Measurements from ENCODE around the gene WSCD1. TPM values are rescaled to one million over a fixed set of nuclear protein-coding genes. Genes with fewer than 3 reads are reported as not detected.

The WSCD1 gene
- total and polyA plus RNA-seq, 4 experiments from 2014 or later = 0.29 to 0.47 TPM; not detected in 2

DNA sequence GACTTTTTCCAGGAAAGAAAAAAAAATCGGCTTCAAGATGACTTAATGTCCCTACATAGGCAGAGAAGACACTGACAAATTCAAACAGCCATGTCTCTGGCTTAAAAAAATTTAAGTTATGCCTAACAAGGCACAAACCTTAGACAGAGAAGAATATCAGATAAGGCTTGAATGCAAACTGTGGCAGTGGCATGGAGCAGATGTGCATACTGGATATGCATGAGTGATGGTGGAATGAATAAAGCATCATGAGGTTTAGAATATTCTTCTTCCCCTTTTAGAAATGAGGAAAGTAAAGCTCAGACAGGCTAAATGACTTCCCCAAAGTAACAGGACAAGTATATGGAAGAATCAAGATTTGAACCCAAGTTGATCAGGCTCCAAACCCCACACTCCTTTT lies 23.2 kb upstream of the WSCD1 start:
- ChIA-PET POLR2A (ENCODE audit: partially characterized antibody) (no interaction called here), CTCF (ENCODE audit: partially characterized antibody) (no interaction called here)
- Histone ChIP-seq H3K27ac (ENCODE audit: low read depth, low read length) (no peak overlapping the region), H3K4me1 (ENCODE audit: insufficient read depth, low read length) (no peaks in the 10 kb centered on the region), H3K27me3 (ENCODE audit: insufficient read depth, low read length) (no peaks in the 10 kb centered on the region), H3K9me3 (ENCODE audit: control insufficient read depth in 1 of 2, low read length in 2 of 2) (no peaks in the 10 kb centered on the region), H3K4me3 (ENCODE audit: low read length in 2 of 2) (no peak overlapping the region), H3K36me3 (ENCODE audit: insufficient read depth, low read length) (no peaks in the 10 kb centered on the region)
- intact Hi-C loops (cut with micrococcal nuclease) = no loop called here
- DNase-seq = no peak
- Mint-ChIP-seq H3K4me3 (no peak overlapping the region), H3K4me1 (no peaks in the 10 kb centered on the region), H3K9me3 (no peaks in the 10 kb centered on the region), H3K27me3 (peaks cover 7 to 8% of the 10 kb centered on the region in 2 donors), H3K36me3 (no peaks in the 10 kb centered on the region), H3K27ac (no peak overlapping the region)

DNA sequence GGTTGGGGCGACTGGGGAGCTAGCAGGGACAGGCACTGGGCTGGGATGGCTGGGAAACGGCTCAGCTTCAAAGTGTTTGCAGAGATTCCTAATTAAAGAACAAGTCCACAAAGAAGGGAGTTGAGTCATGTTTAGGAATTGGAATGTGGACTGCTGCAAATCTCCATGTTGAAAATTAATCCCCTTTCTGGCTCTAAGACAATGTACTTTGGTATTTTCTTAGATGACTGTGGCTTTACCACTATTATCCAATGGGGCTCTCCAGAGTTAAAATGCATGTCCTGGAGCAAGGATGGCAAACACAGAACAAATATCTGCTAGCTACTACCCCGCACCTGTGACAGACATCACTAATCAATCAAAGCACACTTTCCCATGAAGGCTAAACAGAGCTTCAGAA lies 22.2 kb upstream of the WSCD1 start:
- POLR2A ChIA-PET (ENCODE audit: partially characterized antibody) = no interaction called here
- CTCF ChIA-PET (ENCODE audit: partially characterized antibody) = no interaction called here

DNA sequence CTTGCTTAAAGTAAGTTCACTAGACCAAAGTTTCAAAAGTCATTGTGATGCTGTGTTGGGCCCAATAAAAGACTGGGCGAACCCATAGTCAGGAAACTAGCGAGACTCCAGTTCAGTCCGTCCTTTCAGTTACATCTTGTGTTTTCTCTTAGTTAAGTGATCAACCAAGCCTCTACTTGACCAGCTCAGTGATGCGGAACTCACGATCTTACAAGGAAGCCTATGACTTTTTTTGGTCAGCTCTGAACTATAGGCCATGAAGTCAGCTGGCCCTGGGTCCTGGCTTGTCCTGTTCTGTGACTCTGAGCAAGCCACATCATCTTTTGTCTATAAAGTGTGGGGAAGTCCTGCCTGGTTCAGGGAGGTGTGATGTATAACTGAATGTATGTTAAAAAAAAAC lies 21.7 kb upstream of the WSCD1 start:
- no peak overlapping the region for H3K27ac Mint-ChIP-seq
- ChIA-PET POLR2A (ENCODE audit: partially characterized antibody) (no interaction called here), CTCF (ENCODE audit: partially characterized antibody) (no interaction called here)

More for the DNA sequence above, 22.2 kb upstream of the WSCD1 start:
- Mint-ChIP-seq H3K27ac (no peak overlapping the region), H3K4me1 (no peaks in the 10 kb centered on the region), H3K4me3 (no peak overlapping the region), H3K36me3 (no peaks in the 10 kb centered on the region), H3K27me3 (peaks cover 10 to 11% of the 10 kb centered on the region in 2 donors), H3K9me3 (no peaks in the 10 kb centered on the region)
- no peaks in the 10 kb centered on the region for H3K27me3 ChIP-seq (ENCODE audit: insufficient read depth, low read length)
- H3K4me3 ChIP-seq (ENCODE audit: low read length in 2 of 2) = no peak overlapping the region
- DNase-seq = no peak
- no peaks in the 10 kb centered on the region for H3K36me3 ChIP-seq (ENCODE audit: insufficient read depth, low read length)
- no peaks in the 10 kb centered on the region for H3K4me1 ChIP-seq (ENCODE audit: insufficient read depth, low read length)
- no peaks in the 10 kb centered on the region for H3K9me3 ChIP-seq (ENCODE audit: control insufficient read depth in 1 of 2, low read length in 2 of 2)
- no peak overlapping the region for H3K27ac ChIP-seq (ENCODE audit: low read depth, low read length)
- intact Hi-C loops (cut with micrococcal nuclease) = no loop called here

GRCh38 chr17:6052926-6053325 lies 17.3 kb upstream of the WSCD1 start:
- Mint-ChIP-seq H3K36me3 (no peaks in the 10 kb centered on the region), H3K27ac (no peak overlapping the region), H3K9me3 (no peaks in the 10 kb centered on the region), H3K27me3 (peaks cover 10 to 18% of the 10 kb centered on the region in 2 donors), H3K4me3 (no peak overlapping the region), H3K4me1 (no peaks in the 10 kb centered on the region)
- Histone ChIP-seq H3K36me3 (ENCODE audit: insufficient read depth, low read length) (no peaks in the 10 kb centered on the region), H3K27ac (ENCODE audit: low read depth, low read length) (no peak overlapping the region), H3K4me3 (ENCODE audit: low read length in 2 of 2) (no peak overlapping the region), H3K4me1 (ENCODE audit: insufficient read depth, low read length) (no peaks in the 10 kb centered on the region), H3K9me3 (ENCODE audit: control insufficient read depth in 1 of 2, low read length in 2 of 2) (no peaks in the 10 kb centered on the region), H3K27me3 (ENCODE audit: insufficient read depth, low read length) (no peaks in the 10 kb centered on the region)
- ChIA-PET POLR2A (ENCODE audit: partially characterized antibody) (no interaction called here), CTCF (ENCODE audit: partially characterized antibody) (no interaction called here)
- no peak for DNase-seq
- intact Hi-C loops (cut with micrococcal nuclease) = no loop called here

More for the DNA sequence above, 21.7 kb upstream of the WSCD1 start:
- no peaks in the 10 kb centered on the region for H3K4me1 Mint-ChIP-seq
- no peaks in the 10 kb centered on the region for H3K9me3 Mint-ChIP-seq
- H3K27me3 Mint-ChIP-seq = peaks cover 10 to 11% of the 10 kb centered on the region in 2 donors
- no peak overlapping the region for H3K4me3 Mint-ChIP-seq
- Histone ChIP-seq H3K27ac (ENCODE audit: low read depth, low read length) (no peak overlapping the region), H3K4me1 (ENCODE audit: insufficient read depth, low read length) (no peaks in the 10 kb centered on the region), H3K9me3 (ENCODE audit: control insufficient read depth in 1 of 2, low read length in 2 of 2) (no peaks in the 10 kb centered on the region), H3K4me3 (ENCODE audit: low read length in 2 of 2) (no peak overlapping the region), H3K27me3 (ENCODE audit: insufficient read depth, low read length) (no peaks in the 10 kb centered on the region), H3K36me3 (ENCODE audit: insufficient read depth, low read length) (no peaks in the 10 kb centered on the region)
- no peaks in the 10 kb centered on the region for H3K36me3 Mint-ChIP-seq
- intact Hi-C loops (cut with micrococcal nuclease) = no loop called here
- DNase-seq = no peak

GRCh38 chr17:6054372-6054771 lies 15.8 kb upstream of the WSCD1 start:
- intact Hi-C loops (cut with micrococcal nuclease) = no loop called here
- ChIA-PET CTCF (ENCODE audit: partially characterized antibody) (interaction anchor here (0.8 kb wide), 1 partner anchor 22 kb away, joined by 4 read pairs; no protein-coding TSS in a partner anchor), POLR2A (ENCODE audit: partially characterized antibody) (no interaction called here)
- Histone ChIP-seq H3K27me3 (ENCODE audit: insufficient read depth, low read length) (no peaks in the 10 kb centered on the region), H3K4me3 (ENCODE audit: low read length in 2 of 2) (no peak overlapping the region), H3K4me1 (ENCODE audit: insufficient read depth, low read length) (no peaks in the 10 kb centered on the region), H3K36me3 (ENCODE audit: insufficient read depth, low read length) (no peaks in the 10 kb centered on the region), H3K27ac (ENCODE audit: low read depth, low read length) (no peak overlapping the region), H3K9me3 (ENCODE audit: control insufficient read depth in 1 of 2, low read length in 2 of 2) (no peaks in the 10 kb centered on the region)
- H3K4me3 Mint-ChIP-seq = no peak overlapping the region
- H3K4me1 Mint-ChIP-seq = no peaks in the 10 kb centered on the region
- H3K27me3 Mint-ChIP-seq = peaks cover 15 to 22% of the 10 kb centered on the region in 2 donors
- no peaks in the 10 kb centered on the region for H3K9me3 Mint-ChIP-seq
- H3K27ac Mint-ChIP-seq = no peak overlapping the region
- H3K36me3 Mint-ChIP-seq = no peaks in the 10 kb centered on the region
- no peak for DNase-seq

- Histone ChIP-seq H3K27me3 (ENCODE audit: insufficient read depth, low read length) (no peaks in the 10 kb centered on the region), H3K4me1 (ENCODE audit: insufficient read depth, low read length) (no peaks in the 10 kb centered on the region), H3K4me3 (ENCODE audit: low read length in 2 of 2) (no peak overlapping the region), H3K36me3 (ENCODE audit: insufficient read depth, low read length) (no peaks in the 10 kb centered on the region), H3K27ac (ENCODE audit: low read depth, low read length) (no peak overlapping the region), H3K9me3 (ENCODE audit: control insufficient read depth in 1 of 2, low read length in 2 of 2) (no peaks in the 10 kb centered on the region)
- Mint-ChIP-seq H3K4me3 (no peak overlapping the region), H3K36me3 (no peaks in the 10 kb centered on the region), H3K4me1 (no peaks in the 10 kb centered on the region), H3K27ac (no peak overlapping the region), H3K9me3 (no peaks in the 10 kb centered on the region), H3K27me3 (peaks cover 17 to 21% of the 10 kb centered on the region in 2 donors)
- CTCF ChIA-PET (ENCODE audit: partially characterized antibody) = no interaction called here
- POLR2A ChIA-PET (ENCODE audit: partially characterized antibody) = no interaction called here
- intact Hi-C loops (cut with micrococcal nuclease) = no loop called here
- no peak for DNase-seq
Observed at GRCh38 chr17:6056104-6056503, 14.1 kb upstream of the WSCD1 start.

GRCh38 chr17:6057562-6057961 lies 12.6 kb upstream of the WSCD1 start:
- Mint-ChIP-seq H3K9me3 (no peaks in the 10 kb centered on the region), H3K27me3 (peaks cover 18 to 24% of the 10 kb centered on the region in 2 donors), H3K4me3 (no peak overlapping the region), H3K36me3 (no peaks in the 10 kb centered on the region), H3K27ac (no peak overlapping the region), H3K4me1 (no peaks in the 10 kb centered on the region)
- Histone ChIP-seq H3K27me3 (ENCODE audit: insufficient read depth, low read length) (no peaks in the 10 kb centered on the region), H3K36me3 (ENCODE audit: insufficient read depth, low read length) (no peaks in the 10 kb centered on the region), H3K4me1 (ENCODE audit: insufficient read depth, low read length) (no peaks in the 10 kb centered on the region), H3K27ac (ENCODE audit: low read depth, low read length) (no peak overlapping the region), H3K9me3 (ENCODE audit: control insufficient read depth in 1 of 2, low read length in 2 of 2) (no peaks in the 10 kb centered on the region), H3K4me3 (ENCODE audit: low read length in 2 of 2) (no peak overlapping the region)
- intact Hi-C loops (cut with micrococcal nuclease) = no loop called here
- ChIA-PET POLR2A (ENCODE audit: partially characterized antibody) (no interaction called here), CTCF (ENCODE audit: partially characterized antibody) (no interaction called here)
- DNase-seq = no peak

- Histone ChIP-seq H3K36me3 (ENCODE audit: insufficient read depth, low read length) (no peaks in the 10 kb centered on the region), H3K9me3 (ENCODE audit: control insufficient read depth in 1 of 2, low read length in 2 of 2) (no peaks in the 10 kb centered on the region), H3K4me1 (ENCODE audit: insufficient read depth, low read length) (no peaks in the 10 kb centered on the region), H3K27ac (ENCODE audit: low read depth, low read length) (no peak overlapping the region), H3K4me3 (ENCODE audit: low read length in 2 of 2) (no peak overlapping the region), H3K27me3 (ENCODE audit: insufficient read depth, low read length) (no peaks in the 10 kb centered on the region)
- POLR2A ChIA-PET (ENCODE audit: partially characterized antibody) = no interaction called here
- Mint-ChIP-seq H3K27ac (no peak overlapping the region), H3K4me3 (no peak overlapping the region), H3K36me3 (no peaks in the 10 kb centered on the region), H3K9me3 (no peaks in the 10 kb centered on the region), H3K4me1 (no peaks in the 10 kb centered on the region), H3K27me3 (peaks cover 29 to 38% of the 10 kb centered on the region in 2 donors)
- intact Hi-C loops (cut with micrococcal nuclease) = no loop called here
- CTCF ChIA-PET (ENCODE audit: partially characterized antibody) = no interaction called here
- DNase-seq = no peak
Observed at GRCh38 chr17:6059406-6059805, 10.8 kb upstream of the WSCD1 start.
